Activated T-cell treated with anti-CD3 and anti-CD28 coated beads, Interleukin-2, amount 50 U/mL, for 24 hours (primary cell): ENCODE results near the gene FAM153A.
"Not testable (repeated sequence)": the region's sequence is repeated elsewhere in the genome, so short reads cannot be mapped to it uniquely, and the experiment has no call there.

Experiments used
- DNase-seq: peaks from one replicate; pipeline ENCODE4 v3.0.0-alpha.2; 2020
- H3K27ac Mint-ChIP-seq: 2 replicates; pipeline ENCODE4 v1.8.0; 2020; ENCODE audit warnings: mild to moderate bottlenecking, mixed read lengths
- H3K27me3 Mint-ChIP-seq: 2 replicates; pipeline ENCODE4 v1.8.0; 2020; ENCODE audit warnings: mixed read lengths
- H3K36me3 Mint-ChIP-seq: 2 replicates; pipeline ENCODE4 v1.8.0; 2020; ENCODE audit warnings: low read depth, mixed read lengths
- H3K4me1 Mint-ChIP-seq: 2 replicates; pipeline ENCODE4 v1.8.0; 2020; ENCODE audit warnings: low read depth, mixed read lengths
- H3K4me3 Mint-ChIP-seq: 2 replicates; pipeline ENCODE4 v1.8.0; 2020; ENCODE audit warnings: mild to moderate bottlenecking, moderate library complexity, mixed read lengths
- H3K9me3 Mint-ChIP-seq: 2 replicates; pipeline ENCODE4 v1.8.0; 2020; ENCODE audit warnings: mixed read lengths

Gene FAM153A

DNA sequence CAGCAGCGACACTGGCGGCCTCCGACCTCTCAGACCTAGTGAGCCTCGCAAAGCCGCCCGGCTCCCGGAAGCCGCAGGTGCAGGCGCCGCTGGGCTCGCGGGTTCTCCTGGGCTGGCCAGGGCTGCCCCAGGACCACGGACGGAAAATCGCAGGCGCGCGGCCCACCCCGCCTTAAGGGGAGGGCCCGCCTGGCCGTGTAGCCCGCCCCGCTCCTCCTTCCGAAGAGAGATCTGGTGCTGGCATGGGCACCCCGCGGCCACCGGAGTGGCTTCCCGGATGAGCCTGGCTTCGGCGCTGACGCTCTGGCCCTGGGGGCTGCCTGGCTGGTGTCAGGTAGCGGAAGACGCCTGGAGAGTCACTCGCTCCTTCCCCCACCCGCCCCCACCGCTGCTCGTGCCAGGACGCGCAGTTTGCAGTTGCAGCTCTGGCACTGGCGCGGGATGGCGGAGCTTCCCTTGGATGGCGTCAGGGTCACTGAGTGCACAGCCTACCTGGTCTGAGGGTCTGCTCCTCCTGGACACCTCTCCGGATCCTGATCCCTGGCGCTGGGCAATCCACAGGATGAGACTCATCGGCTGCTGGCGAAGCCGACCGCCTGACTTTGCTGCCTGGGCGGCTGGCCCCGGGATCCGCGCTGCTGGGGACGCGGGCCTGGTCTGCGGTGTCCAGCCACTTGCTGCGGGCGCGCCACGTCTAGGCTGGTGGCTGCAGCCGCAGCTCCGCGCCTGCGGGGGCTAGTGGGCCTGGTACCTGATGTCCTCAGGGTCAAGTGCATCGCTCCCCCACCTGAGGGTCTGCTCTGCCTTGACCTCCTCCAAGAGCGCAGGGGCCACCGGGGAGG lies at the start of gene FAM153A:
TSS of gene FAM153A (minus strand) at position 108 of the 842 bp plus-strand sequence.
- not testable (repeated sequence) for DNase-seq
- peak within 1 kb of the TSS; percentile 61 for H3K4me3 Mint-ChIP-seq

GRCh38 chr5:177832287-177832686 lies 49.6 kb upstream of the FAM153A start:
- not testable (repeated sequence) for DNase-seq, H3K27ac Mint-ChIP-seq, H3K9me3 Mint-ChIP-seq, H3K27me3 Mint-ChIP-seq, H3K4me3 Mint-ChIP-seq, H3K36me3 Mint-ChIP-seq, H3K4me1 Mint-ChIP-seq

More for the DNA sequence above, at the start of gene FAM153A:
- H3K27me3 Mint-ChIP-seq, H3K4me1 Mint-ChIP-seq, H3K27ac Mint-ChIP-seq, H3K9me3 Mint-ChIP-seq, H3K36me3 Mint-ChIP-seq: not testable (repeated sequence)

GRCh38 chr5:177826073-177826472 lies 43.4 kb upstream of the FAM153A start:
- H3K27me3 Mint-ChIP-seq, H3K27ac Mint-ChIP-seq, H3K4me1 Mint-ChIP-seq, DNase-seq, H3K4me3 Mint-ChIP-seq, H3K36me3 Mint-ChIP-seq, H3K9me3 Mint-ChIP-seq: not testable (repeated sequence)

- not testable (repeated sequence) for H3K4me1 Mint-ChIP-seq, H3K27me3 Mint-ChIP-seq, H3K4me3 Mint-ChIP-seq, DNase-seq, H3K27ac Mint-ChIP-seq, H3K36me3 Mint-ChIP-seq, H3K9me3 Mint-ChIP-seq
Observed at GRCh38 chr5:177824776-177825175, 42.1 kb upstream of the FAM153A start.

DNA sequence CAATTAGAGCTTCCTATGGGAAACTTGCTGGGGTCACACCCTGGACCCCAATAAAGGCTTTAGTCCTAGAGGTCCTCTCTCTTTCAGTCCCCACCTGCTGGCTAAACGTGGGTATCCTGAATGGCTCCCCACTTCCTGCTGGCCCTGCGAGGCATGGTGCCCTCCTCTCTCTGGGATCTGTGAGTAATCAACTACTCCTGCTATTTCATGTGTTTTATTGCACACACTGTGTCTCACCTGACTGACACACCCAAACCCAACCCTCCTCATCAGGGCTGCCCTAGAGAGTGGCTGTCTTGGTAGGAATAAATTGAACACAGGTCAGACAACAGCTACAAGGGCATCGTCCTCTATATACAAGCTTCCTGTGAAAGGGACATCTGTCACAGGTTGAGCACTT lies 39.8 kb upstream of the FAM153A start:
- H3K4me1 Mint-ChIP-seq, H3K27ac Mint-ChIP-seq, H3K9me3 Mint-ChIP-seq: not testable (repeated sequence)

GRCh38 chr5:177819664-177820063 lies 37.0 kb upstream of the FAM153A start:
- H3K27ac Mint-ChIP-seq, result not testable (repeated sequence)

More for the DNA sequence above, 39.8 kb upstream of the FAM153A start:
- H3K4me3 Mint-ChIP-seq, H3K27me3 Mint-ChIP-seq, DNase-seq, H3K36me3 Mint-ChIP-seq: not testable (repeated sequence)

DNA sequence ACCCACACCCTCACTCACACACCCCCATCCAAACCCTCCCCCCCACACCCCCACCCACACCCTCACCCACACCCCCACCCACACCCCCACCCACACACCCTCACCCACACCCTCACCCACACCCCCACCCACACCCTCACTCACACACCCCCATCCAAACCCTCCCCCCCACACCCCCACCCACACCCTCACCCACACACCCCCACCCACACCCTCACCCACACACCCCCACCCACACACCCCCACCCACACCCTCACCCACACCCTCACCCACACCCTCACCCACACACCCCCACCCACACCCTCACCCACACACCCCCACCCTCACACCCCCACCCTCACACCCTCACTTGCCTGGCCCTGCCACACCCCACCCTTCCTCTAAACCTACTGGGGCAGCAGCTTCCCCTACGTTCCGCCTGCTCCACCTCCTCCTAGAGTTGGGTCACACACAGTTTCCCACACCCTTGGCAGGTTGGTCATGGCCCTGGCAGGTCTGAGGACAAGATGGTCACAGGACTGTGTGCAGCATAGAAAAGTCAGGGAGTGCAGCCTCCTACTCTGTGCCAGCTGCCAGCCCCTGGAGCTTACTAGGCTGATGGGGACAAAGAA lies 30.2 kb upstream of the FAM153A start:
- H3K27ac Mint-ChIP-seq, DNase-seq, H3K4me3 Mint-ChIP-seq, H3K36me3 Mint-ChIP-seq, H3K27me3 Mint-ChIP-seq, H3K9me3 Mint-ChIP-seq, H3K4me1 Mint-ChIP-seq: not testable (repeated sequence)

More at GRCh38 chr5:177819664-177820063, 37.0 kb upstream of the FAM153A start:
- not testable (repeated sequence) for H3K27me3 Mint-ChIP-seq, DNase-seq, H3K4me1 Mint-ChIP-seq, H3K4me3 Mint-ChIP-seq, H3K9me3 Mint-ChIP-seq, H3K36me3 Mint-ChIP-seq

DNA sequence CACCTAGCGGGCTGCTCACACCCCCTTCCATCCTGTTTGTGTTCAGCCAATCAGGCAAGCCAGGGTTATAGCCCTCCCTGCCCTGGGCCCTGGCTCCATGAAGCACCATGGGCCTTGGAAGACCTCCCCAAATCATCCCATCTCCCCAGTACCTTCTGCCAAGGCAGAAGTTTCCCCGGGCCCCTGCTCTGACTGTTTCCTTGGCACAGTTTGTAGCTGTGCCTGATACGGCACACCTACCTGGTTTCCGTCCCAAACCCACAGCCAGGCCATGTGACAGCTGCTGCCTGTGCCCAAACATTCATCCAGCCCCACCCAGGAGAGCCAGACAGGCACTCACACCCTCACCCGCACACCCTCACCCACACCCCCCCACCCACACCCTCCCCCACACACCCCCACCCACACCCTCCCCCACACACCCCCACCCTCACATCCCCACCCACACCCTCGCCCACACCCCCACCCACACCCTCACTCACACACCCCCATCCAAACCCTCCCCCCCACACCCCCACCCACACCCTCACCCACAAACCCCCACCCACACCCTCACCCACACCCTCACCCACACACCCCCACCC lies 29.6 kb upstream of the FAM153A start:
- H3K27ac Mint-ChIP-seq, result peak overlapping the region; percentile 26
- not testable (repeated sequence) for H3K9me3 Mint-ChIP-seq, H3K27me3 Mint-ChIP-seq, H3K36me3 Mint-ChIP-seq, H3K4me1 Mint-ChIP-seq, DNase-seq, H3K4me3 Mint-ChIP-seq

- H3K27ac Mint-ChIP-seq, H3K9me3 Mint-ChIP-seq, H3K4me3 Mint-ChIP-seq, H3K27me3 Mint-ChIP-seq, H3K36me3 Mint-ChIP-seq: not testable (repeated sequence)
- peaks cover 13% of the 10 kb centered on the region for H3K4me1 Mint-ChIP-seq
- DNase-seq, result peak; percentile 46
Observed at GRCh38 chr5:177809209-177809913, 26.7 kb upstream of the FAM153A start.

- not testable (repeated sequence) for H3K9me3 Mint-ChIP-seq, H3K27ac Mint-ChIP-seq, H3K27me3 Mint-ChIP-seq, H3K36me3 Mint-ChIP-seq, DNase-seq, H3K4me3 Mint-ChIP-seq
- peaks cover 15% of the 10 kb centered on the region for H3K4me1 Mint-ChIP-seq
Observed at GRCh38 chr5:177808420-177808819, 25.7 kb upstream of the FAM153A start.

DNA sequence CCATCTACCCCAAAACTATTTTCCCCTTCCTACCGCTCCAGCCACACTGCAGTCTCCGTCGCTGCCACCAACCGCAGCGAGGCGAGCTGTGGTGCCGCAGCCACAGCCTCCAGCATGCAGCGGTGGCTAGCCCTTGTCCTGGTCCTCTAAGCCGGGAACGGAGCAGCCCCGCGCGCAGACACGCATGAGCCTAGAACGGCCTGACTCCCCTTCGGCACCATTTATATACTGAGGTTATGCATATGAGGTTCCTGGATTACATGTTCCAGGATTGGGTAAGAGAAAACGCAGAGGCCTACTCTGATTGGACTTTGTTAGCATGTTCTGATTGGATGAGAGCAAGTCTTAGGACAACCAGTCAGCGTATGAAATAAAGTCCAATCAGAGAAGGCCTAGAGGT lies 24.6 kb upstream of the FAM153A start:
- not testable (repeated sequence) for H3K27me3 Mint-ChIP-seq, H3K4me3 Mint-ChIP-seq, H3K36me3 Mint-ChIP-seq, DNase-seq, H3K9me3 Mint-ChIP-seq, H3K27ac Mint-ChIP-seq
- peaks cover 16% of the 10 kb centered on the region for H3K4me1 Mint-ChIP-seq

- not testable (repeated sequence) for H3K36me3 Mint-ChIP-seq, DNase-seq, H3K4me3 Mint-ChIP-seq, H3K27me3 Mint-ChIP-seq, H3K9me3 Mint-ChIP-seq
- peaks cover 16% of the 10 kb centered on the region for H3K4me1 Mint-ChIP-seq
- peak overlapping the region; percentile 71 for H3K27ac Mint-ChIP-seq
Observed at GRCh38 chr5:177801427-177801826, 18.7 kb upstream of the FAM153A start.

DNA sequence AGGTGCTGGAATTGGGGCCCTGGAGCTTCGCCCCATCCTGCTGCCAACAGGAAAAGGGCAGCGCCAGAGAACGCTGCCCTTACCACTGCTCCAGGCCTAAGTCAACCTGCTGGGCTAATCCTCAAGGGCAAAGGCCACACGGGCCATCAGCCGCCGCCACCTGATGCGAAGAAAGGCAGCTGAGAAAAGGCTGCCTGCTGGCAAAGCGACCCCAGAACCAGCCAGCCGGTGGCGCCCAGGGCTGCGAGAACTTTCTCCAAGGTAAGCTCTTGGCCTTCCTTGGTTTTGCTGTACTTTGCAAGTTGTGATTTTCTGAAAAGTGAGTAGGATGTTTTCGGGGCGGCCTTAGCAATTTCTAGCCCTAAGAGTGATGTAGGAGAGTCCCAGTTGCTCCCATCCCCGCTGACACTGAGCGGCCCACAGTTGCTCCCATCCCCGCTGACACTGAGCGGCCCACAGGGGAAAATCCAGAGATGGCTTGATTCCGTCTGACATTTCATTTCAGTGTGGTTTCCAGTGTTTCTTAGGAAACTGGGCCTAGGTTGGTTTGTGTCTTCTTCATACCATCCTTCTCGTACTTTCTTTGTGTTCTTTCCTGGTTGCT lies 15.6 kb upstream of the FAM153A start:
- H3K27me3 Mint-ChIP-seq, H3K9me3 Mint-ChIP-seq, H3K4me3 Mint-ChIP-seq, DNase-seq, H3K4me1 Mint-ChIP-seq, H3K36me3 Mint-ChIP-seq, H3K27ac Mint-ChIP-seq: not testable (repeated sequence)

- not testable (repeated sequence) for H3K27ac Mint-ChIP-seq, H3K36me3 Mint-ChIP-seq, H3K4me3 Mint-ChIP-seq, H3K4me1 Mint-ChIP-seq, H3K9me3 Mint-ChIP-seq, DNase-seq, H3K27me3 Mint-ChIP-seq
Observed at GRCh38 chr5:177793272-177793671, 10.6 kb upstream of the FAM153A start.
